Tibial artery (tissue), 4 donors: Measurements from ENCODE around the gene TMEM190.
"Not testable (repeated sequence)": the region's sequence is repeated elsewhere in the genome, so short reads cannot be mapped to it uniquely, and the experiment has no call there.

ENCODE experiments used
- DNase-seq, 2 donors: peaks; one replicate each; pipeline ENCODE4 v3.0.0-alpha.2; 2019
- H3K27ac ChIP-seq, 2 donors: fragments of 200-600 bp; sonication (generic) in 1 of 2; 1 replicate in 1 of 2; 2 replicates in 1 of 2; pipeline ENCODE4 v1.5.1; 2018 to 2019; ENCODE audit warnings: mild to moderate bottlenecking in 1 of 2
- H3K27me3 ChIP-seq, 2 donors: fragments of 200-600 bp; sonication (generic) in 1 of 2; one replicate each; pipeline versions ENCODE4 v1.5.1 to v1.6.0; 2016 to 2019
- H3K36me3 ChIP-seq, 3 donors: fragments of 200-600 bp; sonication (generic) in 2 of 3; one replicate each; pipeline ENCODE4 v1.5.1; 2016 to 2019; ENCODE audit warnings: mild to moderate bottlenecking in 2 of 3
- H3K4me1 ChIP-seq, 4 donors: fragments of 200-600 bp; sonication (generic) in 2 of 4; 1 replicate in 3 of 4; 2 replicates in 1 of 4; pipeline ENCODE4 v1.5.1; 2016 to 2019
- H3K4me3 ChIP-seq, 2 donors: fragments of 200-600 bp; sonication (generic) in 1 of 2; 1 replicate in 1 of 2; 2 replicates in 1 of 2; pipeline ENCODE4 v1.5.1; 2018 to 2019; ENCODE audit warnings: mild to moderate bottlenecking in 2 of 2
- H3K9me3 ChIP-seq, 3 donors: fragments of 200-600 bp; sonication (generic) in 1 of 3; one replicate each; pipeline ENCODE4 v1.5.1; 2016 to 2019
- intact Hi-C: fragments of 100-400 bp; cut with DNase I; formaldehyde crosslinking; loops from one replicate; pipeline ENCODE4 v1.15.0; 2023; ENCODE audit warnings: low total_unique reads
- TF ChIP-seq, protein P1 (sequence below), 2 experiments: fragments of 200-600 bp in 1 of 2; fragments of 450-650 bp in 1 of 2; IDR thresholded peaks; one replicate each; pipeline ENCODE4 v1.5.1; 2017 to 2019; ENCODE audit warnings: antibody characterized with exemption in 2 of 2, mild to moderate bottlenecking in 1 of 2, moderate library complexity in 1 of 2

TMEM190 gene

DNA sequence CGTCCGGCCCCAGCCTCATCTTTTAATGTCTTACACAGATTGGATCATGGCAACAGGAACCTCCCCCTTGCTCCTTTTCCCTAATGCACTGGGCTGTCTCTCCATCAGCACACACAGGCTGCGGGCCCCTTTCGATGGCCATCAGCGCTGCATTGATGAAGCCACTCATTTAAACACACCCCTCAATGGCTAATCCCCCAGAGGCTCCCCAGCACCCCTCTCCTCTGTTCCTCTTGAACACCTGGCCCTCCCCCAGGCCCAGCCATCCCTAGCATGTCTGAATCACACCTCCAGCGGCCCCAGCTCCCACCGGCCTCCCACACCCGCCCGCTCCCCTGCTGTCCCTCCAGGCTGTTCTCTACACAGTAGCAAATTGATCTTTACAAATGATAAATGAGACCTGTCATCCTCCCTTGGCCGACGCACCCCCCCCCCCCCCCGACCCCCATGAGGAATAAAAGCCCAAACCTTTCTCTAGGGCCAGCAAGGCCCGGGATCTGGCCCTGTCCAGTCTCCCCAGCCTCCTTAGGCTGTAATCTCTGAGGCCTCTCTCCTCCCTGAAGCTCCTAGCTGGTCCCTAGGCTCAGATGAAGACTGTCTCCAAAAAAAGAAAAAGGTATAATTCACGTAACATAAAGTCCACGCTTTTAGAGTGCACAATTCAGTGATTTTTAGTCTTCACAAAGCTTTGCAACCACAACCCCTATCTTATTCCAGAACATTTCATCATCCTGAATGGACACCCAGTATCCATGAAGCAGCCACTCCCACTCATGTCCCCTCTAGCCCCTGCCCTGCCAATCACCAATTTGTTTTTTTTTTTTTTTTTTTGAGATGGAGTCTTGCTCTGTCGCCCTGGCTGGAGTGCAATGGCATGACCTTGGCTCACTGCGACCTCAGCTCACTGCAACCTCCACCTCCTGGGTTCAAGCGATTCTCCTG is 16.5 kb downstream of the TMEM190 start:
- TF ChIP-seq, protein P1, sequence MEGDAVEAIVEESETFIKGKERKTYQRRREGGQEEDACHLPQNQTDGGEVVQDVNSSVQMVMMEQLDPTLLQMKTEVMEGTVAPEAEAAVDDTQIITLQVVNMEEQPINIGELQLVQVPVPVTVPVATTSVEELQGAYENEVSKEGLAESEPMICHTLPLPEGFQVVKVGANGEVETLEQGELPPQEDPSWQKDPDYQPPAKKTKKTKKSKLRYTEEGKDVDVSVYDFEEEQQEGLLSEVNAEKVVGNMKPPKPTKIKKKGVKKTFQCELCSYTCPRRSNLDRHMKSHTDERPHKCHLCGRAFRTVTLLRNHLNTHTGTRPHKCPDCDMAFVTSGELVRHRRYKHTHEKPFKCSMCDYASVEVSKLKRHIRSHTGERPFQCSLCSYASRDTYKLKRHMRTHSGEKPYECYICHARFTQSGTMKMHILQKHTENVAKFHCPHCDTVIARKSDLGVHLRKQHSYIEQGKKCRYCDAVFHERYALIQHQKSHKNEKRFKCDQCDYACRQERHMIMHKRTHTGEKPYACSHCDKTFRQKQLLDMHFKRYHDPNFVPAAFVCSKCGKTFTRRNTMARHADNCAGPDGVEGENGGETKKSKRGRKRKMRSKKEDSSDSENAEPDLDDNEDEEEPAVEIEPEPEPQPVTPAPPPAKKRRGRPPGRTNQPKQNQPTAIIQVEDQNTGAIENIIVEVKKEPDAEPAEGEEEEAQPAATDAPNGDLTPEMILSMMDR (IDR thresholded peaks at IDR 0.05), result no peak
- intact Hi-C loops, result no loop called here
- DNase-seq, result no peak
- Histone ChIP-seq H3K4me1 (peaks cover 0 to 24% (median 13%) of the 10 kb centered on the region in 4 donors), H3K27ac (no peak overlapping the region), H3K4me3 (no peak overlapping the region), H3K9me3 (no peaks in the 10 kb centered on the region), H3K36me3 (peaks cover 4 to 49% (median 26%) of the 10 kb centered on the region in 3 donors), H3K27me3 (no peaks in the 10 kb centered on the region)

- Histone ChIP-seq H3K4me1 (peaks cover 0 to 3% (median 0%) of the 10 kb centered on the region in 4 donors), H3K36me3 (peaks cover 8 to 32% (median 29%) of the 10 kb centered on the region in 3 donors), H3K9me3 (no peaks in the 10 kb centered on the region), H3K4me3 (no peak overlapping the region), H3K27me3 (no peaks in the 10 kb centered on the region), H3K27ac (no peak overlapping the region)
- intact Hi-C loops, result no loop called here
- TF ChIP-seq, protein P1 (IDR thresholded peaks at IDR 0.05), result no peak
- no peak for DNase-seq
Observed at GRCh38 chr19:55398200-55398925, 21.7 kb downstream of the TMEM190 start.

- TF ChIP-seq, protein P1 (IDR thresholded peaks at IDR 0.05), result no peak
- Histone ChIP-seq H3K27me3 (no peaks in the 10 kb centered on the region), H3K4me1 (peaks cover 0 to 4% (median under 1%) of the 10 kb centered on the region in 4 donors), H3K27ac (no peak overlapping the region), H3K9me3 (no peaks in the 10 kb centered on the region), H3K4me3 (no peak overlapping the region), H3K36me3 (peaks cover 16 to 53% (median 44%) of the 10 kb centered on the region in 3 donors)
- no peak for DNase-seq
- intact Hi-C loops, result loop anchor here (10.0 kb wide), 1 partner anchor 234 kb away; no protein-coding TSS in a partner anchor
Observed at GRCh38 chr19:55400281-55401087, 23.9 kb downstream of the TMEM190 start.

DNA sequence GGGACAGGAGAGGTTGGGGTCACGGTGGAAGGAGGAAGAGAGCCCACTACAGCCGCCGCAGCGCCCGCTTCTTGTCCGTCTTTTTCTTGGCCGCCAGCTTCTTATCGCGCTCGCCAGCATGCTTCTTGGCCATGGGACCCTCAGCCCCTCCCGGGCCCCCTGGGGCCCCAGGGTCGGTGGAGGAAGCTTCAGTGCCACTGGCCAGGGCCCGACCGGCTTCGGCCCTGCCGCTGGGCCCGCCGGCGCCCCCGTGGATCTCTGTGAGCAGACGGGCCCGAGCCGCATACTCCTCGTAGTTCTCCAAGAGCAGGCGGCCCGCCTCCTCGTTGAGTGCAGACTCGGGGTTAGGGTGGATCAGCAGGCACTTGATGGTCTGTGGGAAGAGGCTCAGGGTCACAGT is 24.8 kb downstream of the TMEM190 start:
- intact Hi-C loops, result loop anchor here (10.0 kb wide), 1 partner anchor 233 kb away; no protein-coding TSS in a partner anchor
- H3K9me3 ChIP-seq, DNase-seq, H3K27ac ChIP-seq, H3K27me3 ChIP-seq, H3K4me3 ChIP-seq: not testable (repeated sequence)
- peaks cover 16 to 59% (median 52%) of the 10 kb centered on the region in 3 donors for H3K36me3 ChIP-seq
- peaks cover 4 to 13% (median 8%) of the 10 kb centered on the region in 4 donors for H3K4me1 ChIP-seq

DNA sequence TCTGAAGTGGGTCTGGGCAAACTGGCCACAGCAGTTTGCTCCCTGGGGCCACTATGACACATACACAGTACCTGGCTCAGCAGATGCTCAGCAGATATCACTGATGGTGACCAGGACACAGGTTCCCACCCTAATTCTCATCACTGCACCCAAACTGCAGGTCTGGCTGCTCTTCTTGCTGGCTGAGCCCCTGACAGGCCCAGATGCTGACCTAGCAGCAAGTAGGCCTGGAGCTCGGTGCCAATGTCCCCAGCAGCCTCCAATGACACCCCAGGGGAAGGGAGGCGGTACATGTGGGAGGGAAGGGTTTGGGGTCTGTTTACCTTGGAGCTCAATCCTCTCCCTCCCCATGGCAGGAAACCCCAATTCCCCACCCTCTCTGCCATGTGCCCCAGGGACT is 25.9 kb downstream of the TMEM190 start:
- H3K4me1 ChIP-seq, result peaks cover 8 to 24% (median 15%) of the 10 kb centered on the region in 4 donors
- intact Hi-C loops, result loop anchor here (10.0 kb wide), 1 partner anchor 232 kb away; no protein-coding TSS in a partner anchor
- H3K36me3 ChIP-seq, result peaks cover 16 to 59% (median 52%) of the 10 kb centered on the region in 3 donors
- DNase-seq, result no peak
- no peak overlapping the region for H3K4me3 ChIP-seq
- TF ChIP-seq, protein P1 (IDR thresholded peaks at IDR 0.05), result no peak
- H3K27ac ChIP-seq, result no peak overlapping the region
- no peaks in the 10 kb centered on the region for H3K9me3 ChIP-seq
- H3K27me3 ChIP-seq, result no peaks in the 10 kb centered on the region
